Large intestine (tissue), 3 donors: ENCODE measurements around the gene GPRC5A. TPM values are rescaled to one million over a fixed set of nuclear protein-coding genes. Genes with fewer than 3 reads are reported as not detected.
A peak's percentile ranks its signal among the peaks of the same experiment; 100 is the strongest.

Experiments used
- DNase-seq, 2 donors: peaks; one replicate each; pipeline versions ENCODE4 v3.0.0 to v3.0.0-alpha.2; 2013
- H3K27ac ChIP-seq: one replicate; pipeline ENCODE4 v1.5.1; 2013; ENCODE audit warnings: low read length
- H3K27me3 ChIP-seq: 2 replicates; pipeline ENCODE4 v1.6.1; 2013; ENCODE audit warnings: low read length; ENCODE audit not compliant: control insufficient read depth, insufficient read depth
- H3K36me3 ChIP-seq: 2 replicates; pipeline ENCODE4 v1.6.1; 2013; ENCODE audit warnings: low read length; ENCODE audit not compliant: control insufficient read depth, insufficient read depth
- H3K4me1 ChIP-seq: one replicate; pipeline ENCODE4 v1.6.1; 2013; ENCODE audit warnings: low read length; ENCODE audit not compliant: control insufficient read depth, insufficient read depth
- H3K4me3 ChIP-seq: one replicate; pipeline ENCODE4 v1.5.1; 2013; ENCODE audit warnings: low read length
- H3K9me3 ChIP-seq: one replicate; pipeline ENCODE4 v1.6.1; 2013; ENCODE audit warnings: mild to moderate bottlenecking, low read depth, low read length, moderate library complexity; ENCODE audit not compliant: control insufficient read depth
- WGBS: methylation state at CpG from one replicate; pipeline ENCODE4 v1.1.5; 2013; ENCODE audit warnings: low lambda C conversion rate; ENCODE audit not compliant: insufficient coverage; 5-methylcytosine and 5-hydroxymethylcytosine counted together
- polyA plus RNA-seq: library from polyadenylated mRNA; unstranded; fragments of 120-200 nt; gene quantifications from one replicate; pipeline ENCODE4 v1.2.1, GENCODE V29; 2013

The GPRC5A gene
- polyA plus RNA-seq, 1 donor = 19.4 TPM

DNA sequence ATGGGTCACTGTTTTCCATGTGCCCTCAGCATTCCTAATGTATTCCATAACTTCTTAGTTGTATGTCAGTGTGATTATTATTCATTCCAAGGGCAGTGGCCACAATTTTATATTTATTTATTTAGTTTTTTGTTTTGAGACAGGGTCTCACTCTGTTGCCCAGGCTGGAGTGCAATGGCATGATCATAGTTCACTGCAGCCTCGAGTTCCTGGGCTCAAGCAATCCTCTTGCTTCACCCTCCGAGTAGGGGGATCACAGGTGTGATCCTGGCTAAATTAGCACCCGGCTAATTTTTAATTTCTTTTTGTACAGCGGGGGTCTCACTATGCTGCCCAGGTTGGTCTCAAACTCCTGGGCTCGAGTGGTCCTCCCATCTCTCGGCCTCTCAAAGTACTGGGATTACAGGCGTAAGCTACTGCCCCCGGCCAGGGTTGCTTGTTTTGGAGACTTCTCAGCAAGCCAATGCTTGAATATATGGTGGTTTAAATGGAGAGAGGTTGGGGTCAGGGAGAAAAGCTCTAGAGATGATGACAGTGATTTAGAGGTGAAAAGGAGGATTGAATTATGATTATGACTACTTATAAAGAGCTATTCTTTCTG, 7.6 kb downstream of the GPRC5A start:
- no peak for DNase-seq
- WGBS = no CpG with 5 or more reads among the region's 8 CpGs
- H3K27ac ChIP-seq = peak overlapping the region; percentile 71

DNA sequence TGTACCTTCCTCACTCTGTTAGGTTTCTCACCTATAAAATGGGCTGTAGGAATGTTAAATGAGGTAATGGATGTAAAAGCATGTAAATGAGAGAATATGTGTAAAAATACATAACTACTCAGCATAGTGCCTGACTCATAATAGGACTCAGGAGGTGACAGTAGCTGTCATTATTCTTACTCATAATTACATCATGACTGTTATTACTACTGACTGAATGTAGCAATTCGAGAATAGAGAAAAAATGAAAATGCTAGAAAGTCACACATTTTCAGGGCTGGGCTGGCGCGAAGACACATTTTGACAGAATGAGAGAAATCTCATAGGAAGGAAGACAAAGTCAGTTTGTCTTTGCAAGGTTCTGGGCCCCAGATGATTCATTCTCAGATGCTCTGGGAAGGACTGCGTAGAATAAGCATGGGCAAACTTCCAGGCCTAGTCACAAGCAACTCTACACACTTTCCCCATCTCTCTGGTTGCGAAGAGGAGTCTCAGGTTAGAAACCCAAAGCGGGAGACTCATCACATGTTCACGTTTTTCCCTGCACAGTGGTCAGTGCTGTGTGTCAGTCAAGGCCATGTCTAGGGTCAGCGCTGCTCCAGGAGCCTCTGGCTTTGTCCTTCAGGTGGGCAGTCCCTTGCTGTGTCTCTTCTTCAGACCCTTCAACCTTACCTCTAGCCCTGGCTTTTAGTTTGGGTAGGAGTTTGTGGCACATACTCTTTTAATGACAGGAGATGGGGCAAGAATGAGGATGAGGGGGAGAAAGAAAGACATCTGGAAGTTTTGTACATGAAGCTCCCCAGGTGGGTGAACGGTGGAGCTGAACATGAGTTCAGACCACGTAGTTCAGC, 8.4 kb downstream of the GPRC5A start:
- no peaks in the 10 kb centered on the region for H3K36me3 ChIP-seq
- no peaks in the 10 kb centered on the region for H3K9me3 ChIP-seq
- peak in 1 of 2 donors; percentile 49 for DNase-seq
- H3K4me1 ChIP-seq = peaks cover 42% of the 10 kb centered on the region
- no peaks in the 10 kb centered on the region for H3K27me3 ChIP-seq
- WGBS = no CpG with 5 or more reads among the region's 10 CpGs
- no peak overlapping the region for H3K4me3 ChIP-seq
- H3K27ac ChIP-seq = peak overlapping the region; percentile 71

More for the DNA sequence above, 7.6 kb downstream of the GPRC5A start:
- Histone ChIP-seq H3K36me3 (no peaks in the 10 kb centered on the region), H3K27me3 (no peaks in the 10 kb centered on the region), H3K9me3 (no peaks in the 10 kb centered on the region), H3K4me1 (peaks cover 36% of the 10 kb centered on the region), H3K4me3 (no peak overlapping the region)

DNA sequence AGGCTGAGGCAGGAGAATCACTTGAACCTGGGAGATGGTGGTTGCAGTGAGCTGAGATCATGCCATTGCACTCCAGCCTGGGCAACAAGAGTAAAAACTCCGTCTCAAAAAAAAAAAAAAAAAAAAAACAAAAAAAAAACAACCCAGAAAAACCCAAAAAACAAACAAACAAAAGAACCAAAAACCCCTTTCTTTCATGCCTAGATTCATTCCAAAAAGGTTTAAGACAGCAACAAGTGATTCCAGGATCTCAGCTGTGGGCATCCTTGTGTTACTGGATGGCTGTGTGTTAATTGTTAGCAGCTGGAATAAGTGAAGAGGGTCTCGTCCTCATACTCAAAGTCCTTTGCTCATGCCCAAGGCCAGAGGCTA, 9.4 kb downstream of the GPRC5A start:
- Histone ChIP-seq H3K9me3 (no peaks in the 10 kb centered on the region), H3K27ac (peak overlapping the region; percentile 82), H3K4me1 (peaks cover 42% of the 10 kb centered on the region), H3K4me3 (no peak overlapping the region), H3K36me3 (no peaks in the 10 kb centered on the region), H3K27me3 (no peaks in the 10 kb centered on the region)
- WGBS = no CpG with 5 or more reads among the region's 2 CpGs
- no peak for DNase-seq

DNA sequence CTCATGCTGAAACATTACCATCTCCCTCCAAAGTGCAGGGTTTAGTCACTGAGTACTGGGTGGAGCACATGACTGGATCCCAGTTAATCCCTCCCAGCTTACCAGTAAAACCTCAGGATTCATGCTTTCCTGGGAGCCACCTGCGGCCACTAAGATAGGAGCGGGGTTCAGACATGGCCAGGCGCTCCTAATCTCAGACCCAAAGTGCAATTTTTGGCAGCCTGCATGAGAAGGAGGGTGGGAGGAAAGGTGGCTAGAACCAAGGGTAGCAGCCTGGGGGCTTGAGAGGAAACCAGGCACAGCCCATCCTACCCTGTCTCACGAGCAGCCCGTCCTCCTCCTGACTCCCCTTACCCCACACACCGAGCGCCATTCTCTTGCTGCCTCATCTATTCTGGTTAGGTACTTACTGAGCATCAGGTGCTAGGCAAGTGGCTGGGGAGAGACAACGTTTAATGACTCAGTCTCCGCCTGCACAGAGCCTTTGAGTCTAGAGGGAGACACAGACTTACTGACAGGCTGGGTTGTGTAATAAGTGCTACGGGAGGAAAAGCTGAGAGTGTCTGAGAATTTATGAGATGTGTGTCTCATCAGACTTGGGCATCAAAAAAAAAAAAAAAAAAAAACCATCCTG, 9.9 kb downstream of the GPRC5A start:
- no peaks in the 10 kb centered on the region for H3K9me3 ChIP-seq
- H3K27ac ChIP-seq = peak overlapping the region; percentile 82
- no peaks in the 10 kb centered on the region for H3K36me3 ChIP-seq
- peak; percentile 75 to 85 for DNase-seq
- no CpG with 5 or more reads among the region's 10 CpGs for WGBS
- H3K4me3 ChIP-seq = no peak overlapping the region
- H3K27me3 ChIP-seq = no peaks in the 10 kb centered on the region
- peaks cover 42% of the 10 kb centered on the region for H3K4me1 ChIP-seq

DNA sequence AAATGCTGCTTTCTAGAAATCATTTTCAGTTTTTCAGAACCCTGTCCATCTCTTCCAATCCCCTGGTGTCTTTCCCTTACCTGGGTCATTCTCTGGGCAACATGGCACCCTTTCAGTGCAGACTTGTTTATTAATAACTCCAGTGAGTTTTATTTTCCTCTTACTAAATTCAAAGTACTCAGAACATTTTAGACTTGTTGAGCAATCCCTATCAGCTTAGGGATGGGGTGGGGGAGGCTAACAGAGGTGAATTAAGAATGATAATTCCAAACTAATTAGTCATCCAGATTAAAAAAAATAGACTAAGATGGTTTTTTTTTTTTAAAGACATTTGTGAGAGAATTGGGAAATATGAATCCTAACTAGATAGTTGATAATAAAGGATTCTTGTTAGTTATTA, 10.7 kb downstream of the GPRC5A start:
- H3K27me3 ChIP-seq = no peaks in the 10 kb centered on the region
- no peak overlapping the region for H3K4me3 ChIP-seq
- peak in 1 of 2 donors; percentile 38 for DNase-seq
- peak overlapping the region; percentile 82 for H3K27ac ChIP-seq
- H3K36me3 ChIP-seq = no peaks in the 10 kb centered on the region
- H3K9me3 ChIP-seq = no peaks in the 10 kb centered on the region
- H3K4me1 ChIP-seq = peaks cover 42% of the 10 kb centered on the region

DNA sequence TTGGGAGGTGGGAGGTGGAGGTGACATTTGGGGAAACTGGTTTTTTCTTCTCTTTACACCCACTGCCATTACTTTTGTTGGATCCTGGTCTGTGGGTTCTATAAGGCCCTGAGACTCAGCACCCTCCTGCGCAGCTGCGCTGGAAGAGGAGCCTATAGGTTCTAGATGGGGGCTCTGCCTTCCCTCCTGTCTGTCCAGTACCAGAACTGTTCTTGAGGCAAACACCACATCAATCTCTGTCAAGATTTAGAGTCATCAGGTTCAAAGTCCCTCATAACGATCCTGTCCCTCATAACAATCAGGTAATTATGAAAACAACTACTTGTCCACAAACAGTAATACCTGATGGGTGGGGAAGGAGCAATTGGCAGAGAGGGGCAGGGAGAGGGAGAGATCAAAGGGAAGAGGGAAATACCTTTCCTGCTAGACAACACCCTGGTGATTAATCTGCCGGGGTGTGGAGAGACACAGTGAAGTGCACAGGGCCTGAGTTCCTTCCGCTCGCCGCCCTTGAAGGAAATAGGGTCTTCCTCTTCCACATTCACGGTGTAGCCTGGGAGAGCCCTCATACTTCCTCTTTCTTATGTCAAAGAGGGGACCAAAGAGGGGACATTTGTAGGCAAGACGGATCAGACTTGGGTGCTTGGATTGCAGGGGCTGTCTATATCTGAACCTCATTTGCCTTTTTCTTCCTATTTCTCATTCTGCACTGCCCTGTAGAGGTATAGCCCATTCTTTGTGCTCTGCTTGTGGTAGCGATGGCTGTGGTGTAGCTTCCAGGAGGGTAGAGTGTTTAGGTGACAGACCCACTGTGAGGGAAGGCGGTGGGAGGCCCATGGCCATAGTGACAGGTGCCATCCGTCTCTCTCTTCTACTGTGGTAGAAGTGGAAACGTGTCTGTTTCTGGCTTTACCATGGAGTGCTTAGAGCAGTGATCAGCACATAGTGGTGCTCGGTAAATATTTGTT, 12.6 kb downstream of the GPRC5A start:
- Histone ChIP-seq H3K4me1 (peaks cover 42% of the 10 kb centered on the region), H3K9me3 (no peaks in the 10 kb centered on the region), H3K4me3 (no peak overlapping the region), H3K36me3 (peaks cover 9% of the 10 kb centered on the region), H3K27ac (peak overlapping the region; percentile 84), H3K27me3 (no peaks in the 10 kb centered on the region)
- no CpG with 5 or more reads among the region's 14 CpGs for WGBS
- DNase-seq = peak; percentile 87 to 93

DNA sequence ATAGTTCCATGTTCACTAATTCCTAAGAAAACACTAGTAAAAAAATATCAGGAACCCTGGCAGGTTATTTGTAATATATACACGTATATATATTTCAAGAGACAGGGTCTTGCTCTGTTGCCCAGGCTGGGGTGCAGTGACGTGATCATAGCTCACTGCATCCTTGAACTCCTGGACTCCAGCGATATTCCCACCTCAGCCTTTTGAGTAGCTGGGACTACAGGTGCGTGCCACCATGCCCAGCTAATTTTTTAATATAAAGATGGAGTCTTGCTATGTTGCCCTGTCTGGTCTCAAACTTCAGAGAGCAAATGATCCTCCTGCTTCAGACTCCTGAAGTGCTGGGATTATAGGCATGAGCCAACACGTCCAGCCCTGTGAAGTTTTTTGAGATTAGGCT, 16.2 kb downstream of the GPRC5A start:
- Histone ChIP-seq H3K4me3 (no peak overlapping the region), H3K4me1 (peaks cover 40% of the 10 kb centered on the region), H3K27me3 (no peaks in the 10 kb centered on the region), H3K36me3 (peaks cover 14% of the 10 kb centered on the region), H3K9me3 (no peaks in the 10 kb centered on the region), H3K27ac (no peak overlapping the region)
- WGBS = no CpG with 5 or more reads among the region's 5 CpGs
- DNase-seq = no peak

DNA sequence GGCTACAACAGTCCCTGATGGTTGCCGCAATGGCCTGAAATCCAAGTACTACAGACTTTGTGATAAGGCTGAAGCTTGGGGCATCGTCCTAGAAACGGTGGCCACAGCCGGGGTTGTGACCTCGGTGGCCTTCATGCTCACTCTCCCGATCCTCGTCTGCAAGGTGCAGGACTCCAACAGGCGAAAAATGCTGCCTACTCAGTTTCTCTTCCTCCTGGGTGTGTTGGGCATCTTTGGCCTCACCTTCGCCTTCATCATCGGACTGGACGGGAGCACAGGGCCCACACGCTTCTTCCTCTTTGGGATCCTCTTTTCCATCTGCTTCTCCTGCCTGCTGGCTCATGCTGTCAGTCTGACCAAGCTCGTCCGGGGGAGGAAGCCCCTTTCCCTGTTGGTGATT, 16.9 kb downstream of the GPRC5A start:
- Histone ChIP-seq H3K9me3 (no peaks in the 10 kb centered on the region), H3K27me3 (no peaks in the 10 kb centered on the region), H3K4me3 (no peak overlapping the region), H3K4me1 (peaks cover 42% of the 10 kb centered on the region), H3K27ac (no peak overlapping the region), H3K36me3 (peaks cover 21% of the 10 kb centered on the region)
- no CpG with 5 or more reads among the region's 14 CpGs for WGBS
- DNase-seq = no peak

DNA sequence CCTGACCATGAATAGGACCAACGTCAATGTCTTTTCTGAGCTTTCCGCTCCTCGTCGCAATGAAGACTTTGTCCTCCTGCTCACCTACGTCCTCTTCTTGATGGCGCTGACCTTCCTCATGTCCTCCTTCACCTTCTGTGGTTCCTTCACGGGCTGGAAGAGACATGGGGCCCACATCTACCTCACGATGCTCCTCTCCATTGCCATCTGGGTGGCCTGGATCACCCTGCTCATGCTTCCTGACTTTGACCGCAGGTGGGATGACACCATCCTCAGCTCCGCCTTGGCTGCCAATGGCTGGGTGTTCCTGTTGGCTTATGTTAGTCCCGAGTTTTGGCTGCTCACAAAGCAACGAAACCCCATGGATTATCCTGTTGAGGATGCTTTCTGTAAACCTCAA, 17.3 kb downstream of the GPRC5A start:
- Histone ChIP-seq H3K27ac (peak overlapping the region; percentile 98), H3K36me3 (peaks cover 23% of the 10 kb centered on the region), H3K4me3 (no peak overlapping the region), H3K4me1 (peaks cover 37% of the 10 kb centered on the region), H3K27me3 (no peaks in the 10 kb centered on the region), H3K9me3 (no peaks in the 10 kb centered on the region)
- WGBS = 93% methylated on average over 6 of the region's 12 CpGs
- no peak for DNase-seq
